ENCODE results near the gene MAP4K2. TPM values are rescaled to one million over a fixed set of nuclear protein-coding genes. Genes with fewer than 3 reads are reported as not detected.
A peak's percentile ranks its signal among the peaks of the same experiment; 100 is the strongest.

MAP4K2 gene
- total RNA-seq, 1 donor from 2014 or later: 70.2 TPM

- Mint-ChIP-seq H3K4me3 (no peak overlapping the region), H3K4me1 (ENCODE audit: low read depth) (peaks cover 27% of the 10 kb centered on the region), H3K9me3 (no peaks in the 10 kb centered on the region), H3K27me3 (ENCODE audit: insufficient read depth) (no peaks in the 10 kb centered on the region), H3K36me3 (ENCODE audit: low read depth) (peaks cover 20% of the 10 kb centered on the region), H3K27ac (no peak overlapping the region)
- intact Hi-C loops (cut with micrococcal nuclease): no loop called here
- DNase-seq (ENCODE audit: low spot score): no peak
Observed at GRCh38 chr11:64754919-64755662, 47.9 kb downstream of the MAP4K2 start.

DNA sequence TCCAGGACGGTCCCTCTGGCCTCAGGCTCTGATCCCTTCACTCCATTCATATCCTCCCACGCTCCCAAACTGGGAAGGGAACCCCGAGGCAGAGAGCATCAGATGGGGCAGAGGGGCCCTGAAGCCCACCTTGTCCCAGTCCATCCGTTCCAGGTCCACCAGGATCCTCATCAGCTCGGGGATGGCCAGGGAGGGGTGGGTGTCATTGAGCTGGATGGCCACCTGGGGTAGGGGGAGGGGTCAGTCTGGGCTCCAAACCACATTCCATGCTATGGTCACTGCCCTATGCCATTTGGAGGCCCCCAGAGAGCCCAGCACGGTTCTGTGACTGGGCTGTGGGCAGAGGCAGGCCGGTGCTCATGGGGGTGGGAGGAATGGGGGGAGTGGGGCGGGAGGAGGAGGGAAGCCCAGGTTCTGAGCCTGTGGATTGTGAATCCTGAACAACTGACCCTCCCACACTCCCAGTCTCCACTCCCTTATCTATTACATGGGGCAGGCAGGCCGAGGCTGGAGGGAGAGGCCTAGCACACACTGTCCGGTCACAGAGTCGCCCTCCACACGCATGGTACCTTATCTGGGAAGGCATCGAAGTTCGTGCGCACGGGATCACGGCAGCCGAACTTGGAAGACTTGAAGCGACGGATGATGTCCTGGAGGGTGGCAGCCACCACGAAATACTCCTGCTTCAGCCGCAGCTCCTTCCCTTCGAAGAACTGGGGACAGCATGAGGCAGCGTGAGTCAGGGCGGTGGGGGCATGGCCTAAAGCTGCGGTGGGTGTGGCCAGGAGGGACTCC, 48.7 kb downstream of the MAP4K2 start:
- Mint-ChIP-seq H3K4me3 (no peak overlapping the region), H3K4me1 (ENCODE audit: low read depth) (peaks cover 22% of the 10 kb centered on the region), H3K9me3 (no peaks in the 10 kb centered on the region), H3K27ac (no peak overlapping the region), H3K36me3 (ENCODE audit: low read depth) (peaks cover 22% of the 10 kb centered on the region), H3K27me3 (ENCODE audit: insufficient read depth) (no peaks in the 10 kb centered on the region)
- DNase-seq (ENCODE audit: low spot score): no peak
- intact Hi-C loops (cut with micrococcal nuclease): no loop called here

DNA sequence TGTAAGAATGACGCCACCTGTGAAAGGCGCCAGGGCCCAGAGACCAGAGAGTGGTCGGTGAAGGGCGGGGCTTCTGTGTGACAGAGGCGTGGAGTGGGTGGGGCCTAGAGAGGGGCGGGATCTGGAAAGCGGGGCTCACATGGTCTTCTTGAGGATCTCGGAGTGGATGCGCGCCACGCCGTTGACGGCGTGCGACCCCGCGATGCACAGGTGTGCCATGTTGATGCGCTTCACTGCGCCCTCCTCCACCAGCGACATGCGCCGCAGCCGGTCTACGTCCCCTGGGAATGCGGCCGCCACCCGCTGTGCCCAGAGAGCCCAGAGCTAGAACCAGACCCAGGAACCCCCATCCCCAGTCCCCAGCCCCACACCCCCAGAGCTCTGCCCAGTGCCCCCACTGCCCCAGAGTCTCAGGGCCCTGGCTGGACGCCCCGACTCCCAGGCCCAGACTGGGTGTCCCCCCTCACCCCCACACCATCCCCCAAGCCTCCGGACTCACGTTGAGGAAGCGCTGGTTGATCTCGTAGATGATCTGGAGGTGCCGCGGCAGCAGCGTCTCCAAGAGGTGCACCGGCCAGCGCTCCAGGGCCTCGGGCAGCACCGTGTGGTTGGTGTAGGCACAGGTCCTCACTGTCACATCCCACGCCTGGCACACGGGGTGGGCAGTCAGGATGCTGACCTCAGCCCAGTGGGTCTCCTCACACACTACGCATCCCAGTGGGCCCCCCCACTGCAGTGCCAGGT, 49.5 kb downstream of the MAP4K2 start:
- Mint-ChIP-seq H3K4me1 (ENCODE audit: low read depth) (peaks cover 22% of the 10 kb centered on the region), H3K27ac (no peak overlapping the region), H3K9me3 (no peaks in the 10 kb centered on the region), H3K36me3 (ENCODE audit: low read depth) (peaks cover 22% of the 10 kb centered on the region), H3K4me3 (no peak overlapping the region), H3K27me3 (ENCODE audit: insufficient read depth) (no peaks in the 10 kb centered on the region)
- no peak for DNase-seq (ENCODE audit: low spot score)
- intact Hi-C loops (cut with micrococcal nuclease): no loop called here

DNA sequence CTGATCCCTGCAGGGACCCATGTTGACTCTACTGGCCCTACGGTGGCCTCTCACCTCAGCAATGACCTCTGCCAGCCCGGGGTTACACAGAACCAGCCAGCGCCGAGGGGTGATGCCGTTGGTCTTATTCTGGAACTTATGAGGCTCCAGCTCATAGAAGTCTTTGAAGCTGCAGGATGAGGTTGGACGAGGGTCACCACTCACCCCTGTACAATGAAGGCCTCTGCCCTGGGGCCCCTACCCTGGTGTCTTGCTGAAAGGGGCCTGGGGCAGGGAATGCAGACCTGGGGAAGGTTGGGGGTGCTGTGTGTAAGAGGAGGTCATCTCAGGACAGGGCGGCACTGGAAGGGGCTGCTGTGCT, 50.0 kb downstream of the MAP4K2 start:
- Mint-ChIP-seq H3K36me3 (ENCODE audit: low read depth) (peaks cover 22% of the 10 kb centered on the region), H3K9me3 (no peaks in the 10 kb centered on the region), H3K4me1 (ENCODE audit: low read depth) (peaks cover 22% of the 10 kb centered on the region), H3K27me3 (ENCODE audit: insufficient read depth) (no peaks in the 10 kb centered on the region), H3K4me3 (no peak overlapping the region), H3K27ac (no peak overlapping the region)
- DNase-seq (ENCODE audit: low spot score): no peak
- intact Hi-C loops (cut with micrococcal nuclease): no loop called here

GRCh38 chr11:64752175-64752970, 50.6 kb downstream of the MAP4K2 start:
- peaks cover 20% of the 10 kb centered on the region for H3K36me3 Mint-ChIP-seq (ENCODE audit: low read depth)
- no peak overlapping the region for H3K4me3 Mint-ChIP-seq
- H3K4me1 Mint-ChIP-seq (ENCODE audit: low read depth): peaks cover 22% of the 10 kb centered on the region
- H3K27me3 Mint-ChIP-seq (ENCODE audit: insufficient read depth): no peaks in the 10 kb centered on the region
- intact Hi-C loops (cut with micrococcal nuclease): no loop called here
- no peak overlapping the region for H3K27ac Mint-ChIP-seq
- DNase-seq (ENCODE audit: low spot score): no peak
- H3K9me3 Mint-ChIP-seq: no peaks in the 10 kb centered on the region

DNA sequence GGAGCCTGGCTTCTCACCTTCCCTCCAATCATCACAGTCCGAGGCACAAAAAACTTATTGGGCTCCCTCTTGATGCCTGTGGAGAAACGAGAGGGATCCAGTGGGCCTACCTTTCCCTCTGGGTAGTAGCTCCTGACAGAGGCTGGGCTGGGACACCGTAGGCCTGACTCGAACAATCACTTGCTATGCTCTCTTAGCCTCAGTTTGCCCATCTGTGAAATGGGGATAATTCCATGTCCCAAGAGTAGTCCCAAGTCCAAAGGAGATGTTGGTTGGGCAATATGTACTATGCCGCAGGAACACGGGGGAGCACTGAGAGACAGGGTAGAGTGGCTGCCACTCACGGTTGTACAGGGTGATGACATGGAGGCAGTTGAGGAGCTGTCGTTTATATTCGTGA, 51.4 kb downstream of the MAP4K2 start:
- Mint-ChIP-seq H3K27me3 (ENCODE audit: insufficient read depth) (no peaks in the 10 kb centered on the region), H3K4me1 (ENCODE audit: low read depth) (peaks cover 23% of the 10 kb centered on the region)

DNA sequence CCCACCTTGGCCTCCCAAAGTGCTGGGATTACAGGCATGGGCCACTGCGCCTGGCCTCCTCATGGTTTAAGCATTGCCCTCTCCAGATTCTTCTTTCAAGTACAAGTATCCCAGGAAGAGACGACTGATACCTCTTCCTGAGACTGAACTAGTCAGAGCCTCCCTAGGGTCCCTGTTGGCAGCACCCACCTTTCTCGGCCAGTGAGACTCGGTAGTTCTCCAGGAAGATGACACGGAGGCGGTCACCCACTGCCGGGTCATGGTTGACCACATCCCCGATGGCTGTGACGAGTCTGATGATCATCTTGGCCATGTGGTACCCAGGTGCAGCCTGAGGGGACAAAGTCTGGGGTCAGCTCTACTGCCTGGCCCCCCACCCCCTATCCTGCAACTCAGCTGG, 51.9 kb downstream of the MAP4K2 start:
- H3K27ac Mint-ChIP-seq: no peak overlapping the region
- DNase-seq (ENCODE audit: low spot score): no peak
- H3K9me3 Mint-ChIP-seq: no peaks in the 10 kb centered on the region
- H3K36me3 Mint-ChIP-seq (ENCODE audit: low read depth): peaks cover 17% of the 10 kb centered on the region
- intact Hi-C loops (cut with micrococcal nuclease): no loop called here
- no peaks in the 10 kb centered on the region for H3K27me3 Mint-ChIP-seq (ENCODE audit: insufficient read depth)
- H3K4me3 Mint-ChIP-seq: no peak overlapping the region
- peaks cover 28% of the 10 kb centered on the region for H3K4me1 Mint-ChIP-seq (ENCODE audit: low read depth)

More for the DNA sequence above, 51.4 kb downstream of the MAP4K2 start:
- Mint-ChIP-seq H3K4me3 (no peak overlapping the region), H3K27ac (no peak overlapping the region), H3K36me3 (ENCODE audit: low read depth) (peaks cover 17% of the 10 kb centered on the region), H3K9me3 (no peaks in the 10 kb centered on the region)
- intact Hi-C loops (cut with micrococcal nuclease): no loop called here
- DNase-seq (ENCODE audit: low spot score): no peak

DNA sequence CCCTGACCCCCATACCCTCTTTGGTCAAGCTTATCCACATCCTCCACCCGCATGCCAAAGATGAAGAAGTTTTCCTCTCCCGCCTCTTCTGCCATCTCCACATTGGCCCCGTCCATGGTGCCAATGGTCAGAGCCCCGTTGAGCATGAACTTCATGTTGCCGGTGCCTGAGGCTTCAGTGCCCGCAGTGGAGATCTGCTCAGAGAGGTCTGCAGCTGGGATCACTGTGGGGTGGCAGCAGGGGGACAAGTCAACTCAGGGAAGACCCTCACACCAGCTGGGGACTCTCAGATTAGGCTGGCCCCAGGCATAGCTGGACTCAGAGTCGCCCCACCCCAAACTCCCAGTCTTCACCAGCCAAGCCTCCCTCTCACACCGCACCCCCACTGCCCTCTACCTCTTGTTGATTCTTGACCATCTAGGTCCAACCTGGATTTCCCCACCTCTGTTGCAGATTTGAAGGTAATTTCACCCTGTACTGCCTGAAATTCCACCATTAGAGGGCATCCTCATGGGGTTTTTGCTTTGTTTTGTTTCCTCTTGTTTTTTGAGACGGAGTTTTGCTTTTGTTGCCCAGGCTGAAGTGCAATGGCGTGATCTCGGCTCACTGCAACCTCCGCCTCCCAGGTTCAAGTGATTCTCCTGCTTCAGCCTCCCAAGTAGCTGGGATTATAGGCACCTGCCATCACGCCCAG, 52.5 kb downstream of the MAP4K2 start:
- Mint-ChIP-seq H3K27me3 (ENCODE audit: insufficient read depth) (no peaks in the 10 kb centered on the region), H3K4me1 (ENCODE audit: low read depth) (peaks cover 29% of the 10 kb centered on the region), H3K9me3 (no peaks in the 10 kb centered on the region), H3K4me3 (no peak overlapping the region), H3K36me3 (ENCODE audit: low read depth) (peaks cover 17% of the 10 kb centered on the region), H3K27ac (peak overlapping the region; percentile 60)
- intact Hi-C loops (cut with micrococcal nuclease): no loop called here
- DNase-seq (ENCODE audit: low spot score): no peak

DNA sequence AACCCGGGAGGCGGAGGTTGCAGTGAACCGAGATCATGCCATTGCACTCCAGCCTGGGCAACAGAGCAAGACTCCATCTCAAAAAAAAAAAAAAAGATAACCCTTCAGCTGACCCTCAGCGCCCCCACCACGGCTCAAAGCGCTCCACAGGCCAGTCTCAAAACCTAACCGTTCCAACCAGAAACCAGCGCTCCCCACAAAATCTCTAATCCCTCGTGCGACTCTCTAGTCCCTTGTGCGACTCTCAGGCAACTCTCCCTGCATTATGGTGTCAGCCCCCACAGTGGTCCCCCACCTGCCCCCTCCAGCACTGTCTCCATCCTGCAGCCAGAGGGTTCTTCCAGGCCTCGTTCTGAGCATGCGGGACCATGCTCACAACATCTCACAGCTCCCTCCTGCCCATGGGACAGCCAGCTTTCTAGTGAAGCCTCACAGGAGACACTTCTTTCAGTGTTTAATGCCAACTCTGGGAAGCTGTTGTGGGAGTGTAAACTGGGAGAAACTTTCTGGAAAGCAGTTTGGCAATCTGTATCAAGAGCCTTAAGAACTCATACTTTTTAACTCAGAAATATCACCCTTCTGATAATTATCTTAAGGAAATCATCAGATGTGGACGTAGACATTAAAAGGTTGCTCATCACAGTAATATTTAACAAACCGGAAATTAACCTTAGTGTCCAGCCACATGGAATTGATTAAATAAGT, 54.9 kb downstream of the MAP4K2 start:
- no peak overlapping the region for H3K4me3 Mint-ChIP-seq
- DNase-seq (ENCODE audit: low spot score): no peak
- peaks cover 43% of the 10 kb centered on the region for H3K4me1 Mint-ChIP-seq (ENCODE audit: low read depth)
- no peaks in the 10 kb centered on the region for H3K9me3 Mint-ChIP-seq
- peaks cover 14% of the 10 kb centered on the region for H3K36me3 Mint-ChIP-seq (ENCODE audit: low read depth)
- intact Hi-C loops (cut with micrococcal nuclease): no loop called here
- H3K27ac Mint-ChIP-seq: no peak overlapping the region
- no peaks in the 10 kb centered on the region for H3K27me3 Mint-ChIP-seq (ENCODE audit: insufficient read depth)

- Mint-ChIP-seq H3K36me3 (ENCODE audit: low read depth) (peaks cover 10% of the 10 kb centered on the region), H3K27ac (no peak overlapping the region), H3K4me1 (ENCODE audit: low read depth) (peaks cover 32% of the 10 kb centered on the region), H3K4me3 (no peak overlapping the region), H3K9me3 (no peaks in the 10 kb centered on the region), H3K27me3 (ENCODE audit: insufficient read depth) (no peaks in the 10 kb centered on the region)
- intact Hi-C loops (cut with micrococcal nuclease): no loop called here
- no peak for DNase-seq (ENCODE audit: low spot score)
Observed at GRCh38 chr11:64746486-64746885, 56.5 kb downstream of the MAP4K2 start.

GRCh38 chr11:64745521-64746328, 57.3 kb downstream of the MAP4K2 start:
- intact Hi-C loops (cut with micrococcal nuclease): loop anchor here (1.0 to 2.0 kb wide), 4 partner anchors 19 to 65 kb away; partner anchors contain the start of genes MAP4K2, MEN1 and SF1
- Mint-ChIP-seq H3K4me1 (ENCODE audit: low read depth) (peaks cover 27% of the 10 kb centered on the region), H3K36me3 (ENCODE audit: low read depth) (peaks cover 8% of the 10 kb centered on the region)

More at GRCh38 chr11:64745521-64746328, 57.3 kb downstream of the MAP4K2 start:
- DNase-seq (ENCODE audit: low spot score): peak; percentile 80
- Mint-ChIP-seq H3K4me3 (peak overlapping the region; percentile 88), H3K27me3 (ENCODE audit: insufficient read depth) (no peaks in the 10 kb centered on the region), H3K27ac (peak overlapping the region; percentile 92), H3K9me3 (no peaks in the 10 kb centered on the region)
